ACC112 (cell line): ENCODE results near the gene ULK3.

Experiments
- H2AFZ ChIP-seq: fragments of 200-600 bp; sonication (generic); one replicate; pipeline ENCODE4 v1.6.0; 2017; ENCODE audit warnings: antibody characterized with exemption, low read length; ENCODE audit not compliant: unreplicated experiment
- H3K27ac ChIP-seq: fragments of 200-600 bp; sonication (generic); 2 replicates; pipeline ENCODE4 v1.5.1; 2014; ENCODE audit warnings: low read depth, mild to moderate bottlenecking, antibody characterized with exemption, low read length, moderate library complexity
- H3K27me3 ChIP-seq: fragments of 200-600 bp; sonication (generic); 2 replicates; pipeline ENCODE4 v1.6.1; 2014; ENCODE audit warnings: mild to moderate bottlenecking, antibody characterized with exemption, low read length, moderate library complexity, mixed read lengths; ENCODE audit not compliant: insufficient read depth
- H3K36me3 ChIP-seq: fragments of 200-600 bp; sonication (generic); 2 replicates; pipeline ENCODE4 v1.6.1; 2016; ENCODE audit warnings: mild to moderate bottlenecking, antibody characterized with exemption, low read length, moderate library complexity, mixed read lengths; ENCODE audit not compliant: insufficient read depth
- H3K4me1 ChIP-seq: fragments of 200-600 bp; sonication (generic); one replicate; pipeline ENCODE4 v1.6.1; 2016; ENCODE audit warnings: low read length, mixed read lengths; ENCODE audit not compliant: insufficient read depth, unreplicated experiment, control insufficient read depth
- H3K4me3 ChIP-seq: fragments of 200-600 bp; sonication (generic); 2 replicates; pipeline ENCODE4 v1.5.1; 2014; ENCODE audit warnings: mild to moderate bottlenecking, low read depth, low read length
- H3K79me2 ChIP-seq: fragments of 200-600 bp; sonication (generic); one replicate; pipeline ENCODE4 v1.6.0; 2016; ENCODE audit warnings: low read length; ENCODE audit not compliant: control insufficient read depth, unreplicated experiment, insufficient read depth

Gene ULK3

GRCh38 chr15:74831813-74832495 lies 11.0 kb downstream of the ULK3 start:
- Histone ChIP-seq H3K36me3 (no peaks in the 10 kb centered on the region), H3K4me1 (peaks cover 6% of the 10 kb centered on the region), H3K79me2 (no peaks in the 10 kb centered on the region), H3K27ac (no peak overlapping the region), H3K4me3 (no peak overlapping the region), H2AFZ (no peak overlapping the region), H3K27me3 (peaks cover 23% of the 10 kb centered on the region)

GRCh38 chr15:74830868-74831267 lies 12.1 kb downstream of the ULK3 start:
- no peaks in the 10 kb centered on the region for H3K79me2 ChIP-seq
- peaks cover 6% of the 10 kb centered on the region for H3K4me1 ChIP-seq
- H3K27ac ChIP-seq, result no peak overlapping the region
- H3K4me3 ChIP-seq, result no peak overlapping the region
- H3K36me3 ChIP-seq, result no peaks in the 10 kb centered on the region
- H2AFZ ChIP-seq, result no peak overlapping the region
- H3K27me3 ChIP-seq, result peaks cover 31% of the 10 kb centered on the region

- H3K27me3 ChIP-seq, result peaks cover 40% of the 10 kb centered on the region
- peaks cover 6% of the 10 kb centered on the region for H3K4me1 ChIP-seq
- no peak overlapping the region for H3K27ac ChIP-seq
- no peak overlapping the region for H2AFZ ChIP-seq
- no peak overlapping the region for H3K4me3 ChIP-seq
- H3K36me3 ChIP-seq, result no peaks in the 10 kb centered on the region
- no peaks in the 10 kb centered on the region for H3K79me2 ChIP-seq
Measured at GRCh38 chr15:74829991-74830390, 13.0 kb downstream of the ULK3 start.

- peaks cover 44% of the 10 kb centered on the region for H3K27me3 ChIP-seq
- H3K4me1 ChIP-seq, result peaks cover 6% of the 10 kb centered on the region
- no peak overlapping the region for H3K4me3 ChIP-seq
- H3K79me2 ChIP-seq, result no peaks in the 10 kb centered on the region
- H2AFZ ChIP-seq, result no peak overlapping the region
- no peaks in the 10 kb centered on the region for H3K36me3 ChIP-seq
- no peak overlapping the region for H3K27ac ChIP-seq
Measured at GRCh38 chr15:74829486-74829885, 13.5 kb downstream of the ULK3 start.

DNA sequence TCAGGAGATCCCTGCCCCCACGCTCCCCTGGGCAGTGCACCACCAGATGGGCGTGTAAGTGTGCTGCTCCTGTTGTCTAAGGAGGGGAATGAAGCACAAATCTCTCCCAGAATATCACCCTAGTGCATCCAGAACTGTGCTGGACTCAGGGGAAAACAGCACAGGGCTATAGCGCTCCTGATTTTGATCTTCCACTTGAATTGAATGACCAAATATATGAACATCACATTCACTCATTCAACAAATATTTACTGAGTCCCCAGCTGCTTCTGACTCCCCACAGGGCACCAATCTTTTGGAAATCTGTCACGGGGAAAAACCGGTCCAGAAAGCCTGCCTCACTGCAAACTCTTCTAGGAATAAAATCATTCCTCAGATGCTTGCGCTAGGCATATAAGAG lies 14.1 kb downstream of the ULK3 start:
- Histone ChIP-seq H3K79me2 (no peaks in the 10 kb centered on the region), H3K27ac (no peak overlapping the region), H3K4me3 (no peak overlapping the region), H2AFZ (no peak overlapping the region), H3K27me3 (peaks cover 48% of the 10 kb centered on the region), H3K4me1 (peaks cover 6% of the 10 kb centered on the region), H3K36me3 (no peaks in the 10 kb centered on the region)

- Histone ChIP-seq H3K27me3 (peaks cover 48% of the 10 kb centered on the region), H2AFZ (no peak overlapping the region)
Measured at GRCh38 chr15:74827614-74828013, 15.3 kb downstream of the ULK3 start.

GRCh38 chr15:74826921-74827320 lies 16.0 kb downstream of the ULK3 start:
- Histone ChIP-seq H3K27me3 (peaks cover 48% of the 10 kb centered on the region), H3K4me3 (no peak overlapping the region), H3K27ac (no peak overlapping the region), H3K4me1 (peaks cover 6% of the 10 kb centered on the region), H3K36me3 (no peaks in the 10 kb centered on the region), H2AFZ (no peak overlapping the region), H3K79me2 (no peaks in the 10 kb centered on the region)

More at GRCh38 chr15:74827614-74828013, 15.3 kb downstream of the ULK3 start:
- H3K79me2 ChIP-seq, result no peaks in the 10 kb centered on the region
- H3K4me1 ChIP-seq, result peaks cover 6% of the 10 kb centered on the region
- no peaks in the 10 kb centered on the region for H3K36me3 ChIP-seq
- no peak overlapping the region for H3K4me3 ChIP-seq
- H3K27ac ChIP-seq, result no peak overlapping the region

DNA sequence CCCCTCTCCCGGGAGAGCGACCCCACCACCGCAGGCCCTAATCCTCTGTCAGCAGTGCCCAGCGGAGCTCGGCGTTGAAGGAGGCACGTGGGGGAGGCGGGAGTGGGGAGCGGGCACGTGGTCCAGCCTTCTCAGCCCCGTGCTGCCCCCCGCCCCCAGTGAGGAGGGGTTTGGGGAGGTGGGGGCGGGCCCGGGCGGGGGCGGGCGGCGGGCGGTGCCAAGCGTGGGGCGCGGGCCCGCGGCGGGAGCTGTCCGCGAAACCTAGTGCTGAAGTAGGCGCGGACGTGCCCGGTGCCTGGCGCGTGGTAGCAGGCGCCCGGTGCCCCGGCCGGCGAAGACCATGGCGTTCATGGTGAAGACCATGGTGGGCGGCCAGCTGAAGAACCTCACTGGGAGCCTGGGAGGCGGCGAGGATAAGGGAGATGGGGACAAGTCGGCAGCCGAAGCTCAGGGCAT lies 16.6 kb downstream of the ULK3 start, which contains the start of gene CPLX3:
Gene CPLX3 (plus strand): TSS at position 264 of the 456 bp plus-strand sequence. CDS start 77 bp downstream, at position 341.
- no peak within 1 kb of the TSS for H3K27ac ChIP-seq
- no peak within 1 kb of the TSS for H3K4me3 ChIP-seq
- no peaks in the 10 kb centered on the region for H3K79me2 ChIP-seq
- no peak within 1 kb of the TSS for H2AFZ ChIP-seq
- H3K36me3 ChIP-seq, result no peaks in the 10 kb centered on the region
- peaks cover 6% of the 10 kb centered on the region for H3K4me1 ChIP-seq
- H3K27me3 ChIP-seq, result peaks cover 48% of the 10 kb centered on the region

- Histone ChIP-seq H3K27me3 (peaks cover 48% of the 10 kb centered on the region), H3K36me3 (no peaks in the 10 kb centered on the region), H3K79me2 (no peaks in the 10 kb centered on the region), H3K4me3 (no peak overlapping the region), H3K4me1 (peaks cover 6% of the 10 kb centered on the region), H2AFZ (no peak overlapping the region), H3K27ac (no peak overlapping the region)
Measured at GRCh38 chr15:74825866-74826265, 17.1 kb downstream of the ULK3 start.

DNA sequence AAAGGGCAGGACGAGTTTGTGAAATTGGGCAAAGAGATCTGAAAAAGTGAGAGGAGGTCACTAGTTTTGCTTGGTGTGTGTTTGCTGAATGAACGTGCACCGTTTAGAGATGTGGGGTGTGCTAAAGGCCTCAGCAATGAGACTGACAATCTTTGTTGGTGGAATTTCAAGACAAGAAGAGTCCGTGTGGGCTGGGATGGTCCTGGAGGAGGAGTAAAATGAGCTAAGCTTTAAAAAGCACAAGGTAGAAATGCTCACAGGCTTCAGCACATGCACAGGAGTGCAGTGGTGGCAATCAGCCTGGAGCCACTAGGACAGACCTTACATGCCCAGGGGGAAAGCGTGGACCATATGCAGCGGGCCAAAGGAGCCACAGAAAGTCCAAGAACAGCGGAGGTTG lies 18.0 kb downstream of the ULK3 start:
- Histone ChIP-seq H3K4me3 (no peak overlapping the region), H3K36me3 (no peaks in the 10 kb centered on the region), H3K79me2 (no peaks in the 10 kb centered on the region), H3K4me1 (peaks cover 6% of the 10 kb centered on the region), H3K27ac (no peak overlapping the region), H3K27me3 (peaks cover 48% of the 10 kb centered on the region), H2AFZ (no peak overlapping the region)

DNA sequence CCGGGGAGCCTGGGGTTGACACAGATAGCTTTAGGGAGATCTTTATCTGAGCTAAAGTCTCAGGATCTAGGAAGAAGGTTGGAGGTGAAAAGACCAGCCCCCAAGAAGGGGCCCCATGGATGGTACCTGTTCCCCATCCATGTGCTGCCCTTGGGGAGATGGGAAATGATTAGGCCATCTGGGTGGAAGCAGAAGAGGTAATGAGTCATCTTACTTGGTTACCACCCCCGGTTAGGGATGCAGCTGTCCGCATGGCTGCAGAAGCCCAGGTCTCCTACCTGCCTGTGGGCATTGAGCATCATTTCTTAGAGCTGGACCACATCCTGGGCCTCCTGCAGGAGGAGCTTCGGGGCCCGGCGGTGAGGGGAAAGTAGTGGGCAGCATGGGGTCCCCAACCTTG lies 19.6 kb downstream of the ULK3 start:
- no peak overlapping the region for H2AFZ ChIP-seq

More for the DNA sequence above, 19.6 kb downstream of the ULK3 start:
- H3K79me2 ChIP-seq, result no peaks in the 10 kb centered on the region
- peaks cover 39% of the 10 kb centered on the region for H3K27me3 ChIP-seq
- H3K4me3 ChIP-seq, result no peak overlapping the region
- no peak overlapping the region for H3K27ac ChIP-seq
- H3K36me3 ChIP-seq, result no peaks in the 10 kb centered on the region
- H3K4me1 ChIP-seq, result peaks cover 8% of the 10 kb centered on the region
